NCI-H446 (cell line): ENCODE data around the gene CYP26B1.
"Not testable (repeated sequence)": the region's sequence is repeated elsewhere in the genome, so short reads cannot be mapped to it uniquely, and the experiment has no call there.

Experiments
- DNase-seq, 2 experiments: peaks; one replicate each; lab custom pipeline; 2025; lab: John Stamatoyannopoulos, UW

Gene CYP26B1

GRCh38 chr2:72111061-72111460 is 36.6 kb downstream of the CYP26B1 start:
- no peak for DNase-seq

GRCh38 chr2:72109904-72110303 is 37.8 kb downstream of the CYP26B1 start:
- DNase-seq: no peak

- no peak for DNase-seq
These were observed 38.4 kb downstream of the CYP26B1 start for GRCh38 chr2:72109291-72109690.

- DNase-seq: no peak
These were observed 39.5 kb downstream of the CYP26B1 start for GRCh38 chr2:72108121-72108520.

GRCh38 chr2:72106978-72107377 is 40.7 kb downstream of the CYP26B1 start:
- no peak for DNase-seq

- DNase-seq: no peak
These were observed 42.7 kb downstream of the CYP26B1 start for GRCh38 chr2:72104821-72105588.

- DNase-seq: no peak
These were observed 44.0 kb downstream of the CYP26B1 start for GRCh38 chr2:72103690-72104089.

GRCh38 chr2:72103161-72103560 is 44.5 kb downstream of the CYP26B1 start:
- no peak for DNase-seq

- DNase-seq: no peak
These were observed 48.7 kb downstream of the CYP26B1 start for GRCh38 chr2:72098935-72099334.

- no peak for DNase-seq
These were observed 50.4 kb downstream of the CYP26B1 start for GRCh38 chr2:72097276-72097675.

GRCh38 chr2:72096181-72096580 is 51.5 kb downstream of the CYP26B1 start:
- no peak for DNase-seq

GRCh38 chr2:72095364-72095763 is 52.3 kb downstream of the CYP26B1 start:
- DNase-seq: no peak

- no peak for DNase-seq
These were observed 53.0 kb downstream of the CYP26B1 start for GRCh38 chr2:72094701-72095100.

GRCh38 chr2:72092111-72092510 is 55.6 kb downstream of the CYP26B1 start:
- no peak for DNase-seq

- DNase-seq: peak in 1 of 2 experiments; percentile 13
These were observed 56.7 kb downstream of the CYP26B1 start for GRCh38 chr2:72090781-72091482.

- no peak for DNase-seq
These were observed 57.4 kb downstream of the CYP26B1 start for GRCh38 chr2:72090271-72090720.

- DNase-seq: no peak
These were observed 58.1 kb downstream of the CYP26B1 start for GRCh38 chr2:72089537-72089936.

GRCh38 chr2:72089028-72089427 is 58.6 kb downstream of the CYP26B1 start:
- DNase-seq: no peak

- DNase-seq: not testable (repeated sequence)
These were observed 60.6 kb downstream of the CYP26B1 start for GRCh38 chr2:72086871-72087633.

GRCh38 chr2:72085513-72085912 is 62.1 kb downstream of the CYP26B1 start:
- no peak for DNase-seq

GRCh38 chr2:72085036-72085435 is 62.6 kb downstream of the CYP26B1 start:
- DNase-seq: no peak

- DNase-seq: no peak
These were observed 63.1 kb downstream of the CYP26B1 start for GRCh38 chr2:72084584-72084976.
